Activated CD8-positive, alpha-beta T cell treated with anti-CD3 and anti-CD28 coated beads for 36 hours (primary cell): Measurements from ENCODE around the gene ETAA1. TPM values are rescaled to one million over a fixed set of nuclear protein-coding genes. Genes with fewer than 3 reads are reported as not detected.

Experiments
- ATAC-seq: fragments of 200-7000 bp; cut with Tn5 transposase; one replicate; pipeline ENCODE4 v1.10.0; 2021; ENCODE audit warnings: mild to moderate bottlenecking, moderate library complexity
- CTCF ChIA-PET: fragments of 350-600 bp; sonication (Branson Sonifier 250); formaldehyde crosslinking; loops from one replicate; lab custom pipeline; 2021; ENCODE audit warnings: antibody characterized with exemption; lab: Charles Lee
- POLR2A ChIA-PET: fragments of 350-600 bp; sonication (Branson Sonifier 250); formaldehyde crosslinking; loops from one replicate; lab custom pipeline; 2021; ENCODE audit warnings: antibody characterized with exemption; lab: Charles Lee
- DNase-seq: peaks from one replicate; pipeline ENCODE4 v3.0.0-alpha.2; 2020
- H3K27ac Mint-ChIP-seq: one replicate; pipeline ENCODE4 v1.8.0; 2021; ENCODE audit warnings: mild to moderate bottlenecking, mixed read lengths
- H3K27me3 Mint-ChIP-seq: one replicate; pipeline ENCODE4 v1.8.0; 2021; ENCODE audit warnings: mixed read lengths
- H3K36me3 Mint-ChIP-seq: one replicate; pipeline ENCODE4 v1.8.0; 2021; ENCODE audit warnings: low read depth, mixed read lengths
- H3K4me1 Mint-ChIP-seq: one replicate; pipeline ENCODE4 v1.8.0; 2021; ENCODE audit warnings: low read depth, mixed read lengths
- H3K4me3 Mint-ChIP-seq: one replicate; pipeline ENCODE4 v1.8.0; 2021; ENCODE audit warnings: mild to moderate bottlenecking, moderate library complexity, mixed read lengths
- H3K9me3 Mint-ChIP-seq: one replicate; pipeline ENCODE4 v1.8.0; 2021; ENCODE audit warnings: mixed read lengths
- intact Hi-C: fragments of 100-400 bp; cut with micrococcal nuclease; formaldehyde crosslinking; loops from one replicate; pipeline ENCODE4 v1.10.0; 2022
- total RNA-seq, 2 experiments: library from RNA; stranded (reverse); gene quantifications; one replicate each; pipeline ENCODE4 v1.2.3, GENCODE V29; 2021
- TF ChIP-seq, protein P1 (sequence below): fragments of 200-600 bp; IDR thresholded peaks from one replicate; pipeline ENCODE4 v1.8.0; 2022; ENCODE audit warnings: antibody characterized with exemption, mild to moderate bottlenecking

Gene ETAA1
- total RNA-seq, 2 experiments from 2014 or later, result 11.9 to 13.5 TPM

- CTCF ChIA-PET, result interaction anchor here (0.8 kb wide), 1 partner anchor 81 kb away, joined by 3 read pairs; no protein-coding TSS in a partner anchor
- no peaks in the 10 kb centered on the region for H3K36me3 Mint-ChIP-seq
- intact Hi-C loops, result no loop called here
- no peaks in the 10 kb centered on the region for H3K9me3 Mint-ChIP-seq
- POLR2A ChIA-PET, result no interaction called here
- ATAC-seq, result no peak
- H3K4me1 Mint-ChIP-seq, result no peaks in the 10 kb centered on the region
- H3K27ac Mint-ChIP-seq, result no peak overlapping the region
- TF ChIP-seq, protein P1, sequence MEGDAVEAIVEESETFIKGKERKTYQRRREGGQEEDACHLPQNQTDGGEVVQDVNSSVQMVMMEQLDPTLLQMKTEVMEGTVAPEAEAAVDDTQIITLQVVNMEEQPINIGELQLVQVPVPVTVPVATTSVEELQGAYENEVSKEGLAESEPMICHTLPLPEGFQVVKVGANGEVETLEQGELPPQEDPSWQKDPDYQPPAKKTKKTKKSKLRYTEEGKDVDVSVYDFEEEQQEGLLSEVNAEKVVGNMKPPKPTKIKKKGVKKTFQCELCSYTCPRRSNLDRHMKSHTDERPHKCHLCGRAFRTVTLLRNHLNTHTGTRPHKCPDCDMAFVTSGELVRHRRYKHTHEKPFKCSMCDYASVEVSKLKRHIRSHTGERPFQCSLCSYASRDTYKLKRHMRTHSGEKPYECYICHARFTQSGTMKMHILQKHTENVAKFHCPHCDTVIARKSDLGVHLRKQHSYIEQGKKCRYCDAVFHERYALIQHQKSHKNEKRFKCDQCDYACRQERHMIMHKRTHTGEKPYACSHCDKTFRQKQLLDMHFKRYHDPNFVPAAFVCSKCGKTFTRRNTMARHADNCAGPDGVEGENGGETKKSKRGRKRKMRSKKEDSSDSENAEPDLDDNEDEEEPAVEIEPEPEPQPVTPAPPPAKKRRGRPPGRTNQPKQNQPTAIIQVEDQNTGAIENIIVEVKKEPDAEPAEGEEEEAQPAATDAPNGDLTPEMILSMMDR, result no peak
- no peak overlapping the region for H3K4me3 Mint-ChIP-seq
- DNase-seq, result no peak
- peaks cover 26% of the 10 kb centered on the region for H3K27me3 Mint-ChIP-seq
These were observed 39.1 kb downstream of the ETAA1 start for GRCh38 chr2:67436221-67436620.

GRCh38 chr2:67437114-67437513 lies 40.0 kb downstream of the ETAA1 start:
- ChIA-PET CTCF (no interaction called here), POLR2A (no interaction called here)
- Mint-ChIP-seq H3K27ac (no peak overlapping the region), H3K36me3 (no peaks in the 10 kb centered on the region), H3K9me3 (no peaks in the 10 kb centered on the region), H3K4me1 (no peaks in the 10 kb centered on the region), H3K27me3 (peaks cover 30% of the 10 kb centered on the region), H3K4me3 (no peak overlapping the region)
- TF ChIP-seq, protein P1, result no peak
- DNase-seq, result no peak
- no peak for ATAC-seq
- intact Hi-C loops, result no loop called here

- Mint-ChIP-seq H3K4me1 (no peaks in the 10 kb centered on the region), H3K36me3 (no peaks in the 10 kb centered on the region), H3K4me3 (no peak overlapping the region), H3K27ac (no peak overlapping the region), H3K27me3 (peaks cover 30% of the 10 kb centered on the region), H3K9me3 (no peaks in the 10 kb centered on the region)
- ChIA-PET POLR2A (no interaction called here), CTCF (no interaction called here)
- ATAC-seq (no peak), DNase-seq (no peak)
- TF ChIP-seq, protein P1, result no peak
- intact Hi-C loops, result no loop called here
These were observed 41.2 kb downstream of the ETAA1 start for GRCh38 chr2:67438337-67438736.

DNA sequence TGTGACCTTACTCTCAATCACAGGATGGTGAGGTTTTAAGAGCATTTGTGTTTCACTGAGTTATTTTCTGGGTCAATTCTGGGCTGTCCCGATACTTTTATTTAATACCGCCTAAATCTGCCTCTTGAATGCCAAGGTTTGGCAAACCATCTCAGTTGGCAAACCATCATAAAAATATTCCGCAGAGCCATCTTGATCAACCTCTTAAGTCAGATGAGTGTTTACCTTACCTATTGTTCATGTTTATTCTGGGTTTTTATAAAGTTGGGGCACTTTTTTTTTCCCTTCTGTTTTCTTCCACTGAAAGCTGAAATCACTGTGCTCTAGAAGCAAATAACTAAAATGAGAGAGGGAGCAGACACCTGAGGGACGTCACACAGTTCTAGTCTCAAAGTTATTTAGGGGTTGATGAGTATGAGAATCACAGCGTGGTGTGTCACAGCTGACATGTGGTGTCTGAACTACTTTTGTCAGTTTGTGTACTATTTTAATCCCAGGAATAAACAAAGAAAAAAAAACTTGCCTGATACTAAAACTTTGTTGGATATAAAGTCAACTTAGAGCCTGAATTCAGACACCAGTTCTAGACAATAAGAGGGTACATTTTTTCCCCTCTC lies 48.6 kb downstream of the ETAA1 start:
- ChIA-PET CTCF (no interaction called here), POLR2A (no interaction called here)
- intact Hi-C loops, result no loop called here
- Mint-ChIP-seq H3K9me3 (no peaks in the 10 kb centered on the region), H3K36me3 (no peaks in the 10 kb centered on the region), H3K27ac (no peak overlapping the region), H3K4me1 (no peaks in the 10 kb centered on the region), H3K4me3 (no peak overlapping the region), H3K27me3 (peaks cover 14% of the 10 kb centered on the region)
- TF ChIP-seq, protein P1, result no peak
- DNase-seq (no peak), ATAC-seq (no peak)

DNA sequence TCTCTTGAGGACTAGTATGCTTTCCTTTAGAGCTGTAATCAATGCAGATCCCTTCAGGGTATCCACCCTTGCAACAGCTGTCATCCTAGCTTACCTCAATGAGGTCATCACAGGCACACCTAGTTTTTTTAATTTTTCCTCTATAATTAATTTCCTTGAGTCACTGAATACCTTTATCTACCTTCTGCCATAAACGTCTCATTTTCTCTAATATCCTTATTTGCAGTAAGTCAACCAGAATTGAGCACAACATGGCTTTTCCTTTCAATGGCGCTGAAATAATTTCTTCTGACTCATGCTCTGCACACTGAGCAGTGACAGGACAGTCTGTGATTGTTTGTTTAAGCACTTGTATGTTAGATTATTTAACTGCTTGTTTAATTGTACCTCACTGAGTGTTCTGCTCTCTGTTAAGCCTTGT lies 49.4 kb downstream of the ETAA1 start:
- Mint-ChIP-seq H3K9me3 (no peaks in the 10 kb centered on the region), H3K27me3 (peaks cover 8% of the 10 kb centered on the region), H3K4me3 (no peak overlapping the region), H3K4me1 (no peaks in the 10 kb centered on the region), H3K36me3 (no peaks in the 10 kb centered on the region), H3K27ac (no peak overlapping the region)
- intact Hi-C loops, result no loop called here
- ATAC-seq (no peak), DNase-seq (no peak)
- TF ChIP-seq, protein P1, result no peak
- ChIA-PET CTCF (no interaction called here), POLR2A (no interaction called here)
